Measurements from ENCODE around the gene BLID. TPM values are rescaled to one million over a fixed set of nuclear protein-coding genes. Genes with fewer than 3 reads are reported as not detected.

Gene BLID
- total and polyA plus RNA-seq, 2 experiments from 2014 or later: not detected

DNA sequence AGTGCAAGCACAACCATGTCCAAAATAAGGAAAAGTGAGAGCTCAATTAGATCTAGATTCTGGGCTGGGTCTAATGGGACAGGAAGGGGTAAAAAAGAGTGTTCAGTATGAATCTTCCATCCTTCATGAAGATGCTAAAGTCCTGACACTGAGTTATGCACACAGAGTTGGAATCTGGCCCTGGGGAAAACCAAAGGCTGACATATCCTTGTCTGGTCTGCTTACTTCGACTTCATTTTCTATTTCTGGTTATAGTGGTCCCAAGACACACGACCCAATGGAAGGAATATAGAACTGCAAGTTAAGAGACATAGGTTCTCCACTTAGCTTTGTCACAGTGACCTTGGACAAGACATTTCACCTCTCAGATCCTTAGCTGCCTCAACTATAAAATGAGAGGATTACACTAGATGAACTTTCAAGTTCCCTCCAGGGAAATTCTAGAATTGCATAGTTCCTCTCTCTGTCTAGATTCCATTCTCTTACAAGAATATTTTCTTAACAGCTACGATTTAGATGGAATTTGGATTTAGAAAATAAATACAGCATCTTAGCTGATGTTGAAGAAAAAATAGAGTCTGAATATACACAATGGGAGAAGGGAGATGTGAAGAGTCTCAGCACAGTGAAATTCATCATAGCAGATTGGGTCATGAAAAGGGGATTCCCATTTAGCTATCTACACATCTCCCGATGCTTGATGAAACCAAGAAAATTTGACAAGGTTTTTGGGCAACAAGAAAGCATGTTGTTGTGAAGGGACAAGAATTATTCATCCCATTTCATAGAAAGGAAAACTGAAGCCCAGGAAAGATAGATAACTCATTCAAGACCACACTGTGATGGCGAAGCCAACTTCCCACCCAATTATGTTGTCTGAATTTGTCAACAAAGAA, 3.3 kb downstream of the BLID start:
- H3K4me3 ChIP-seq: no peak overlapping the region
- no peaks in the 10 kb centered on the region for H3K79me2 ChIP-seq (replicated peaks; ENCODE audit: insufficient read depth)
- TF ChIP-seq EZH2phosphoT487 (IDR thresholded peaks at IDR 0.05; ENCODE audit: unreplicated experiment) (no peak), JUNB (IDR thresholded peaks at IDR 0.05; ENCODE audit: unreplicated experiment) (no peak), POLR2AphosphoS5 (IDR thresholded peaks at IDR 0.05; ENCODE audit: low read depth) (no peak), ZNF462 (CRISPR knock-in tag; IDR thresholded peaks at IDR 0.05) (no peak), ZNF114 (CRISPR knock-in tag; IDR thresholded peaks at IDR 0.05) (no peak), CREB1 (CRISPR knock-in tag; IDR thresholded peaks at IDR 0.05; ENCODE audit: low read depth) (no peak), ZNF331 (CRISPR knock-in tag; IDR thresholded peaks at IDR 0.05; ENCODE audit: low read depth) (no peak), ETS1 (IDR thresholded peaks at IDR 0.05) (no peak), NANOG (IDR thresholded peaks at IDR 0.05; ENCODE audit: borderline replicate concordance) (no peak), EZH2 (IDR thresholded peaks at IDR 0.05; ENCODE audit: low read depth, unreplicated experiment) (no peak), STAT1 (IDR thresholded peaks at IDR 0.05; ENCODE audit: unreplicated experiment) (no peak)
- TF ChIP-seq, protein P1, sequence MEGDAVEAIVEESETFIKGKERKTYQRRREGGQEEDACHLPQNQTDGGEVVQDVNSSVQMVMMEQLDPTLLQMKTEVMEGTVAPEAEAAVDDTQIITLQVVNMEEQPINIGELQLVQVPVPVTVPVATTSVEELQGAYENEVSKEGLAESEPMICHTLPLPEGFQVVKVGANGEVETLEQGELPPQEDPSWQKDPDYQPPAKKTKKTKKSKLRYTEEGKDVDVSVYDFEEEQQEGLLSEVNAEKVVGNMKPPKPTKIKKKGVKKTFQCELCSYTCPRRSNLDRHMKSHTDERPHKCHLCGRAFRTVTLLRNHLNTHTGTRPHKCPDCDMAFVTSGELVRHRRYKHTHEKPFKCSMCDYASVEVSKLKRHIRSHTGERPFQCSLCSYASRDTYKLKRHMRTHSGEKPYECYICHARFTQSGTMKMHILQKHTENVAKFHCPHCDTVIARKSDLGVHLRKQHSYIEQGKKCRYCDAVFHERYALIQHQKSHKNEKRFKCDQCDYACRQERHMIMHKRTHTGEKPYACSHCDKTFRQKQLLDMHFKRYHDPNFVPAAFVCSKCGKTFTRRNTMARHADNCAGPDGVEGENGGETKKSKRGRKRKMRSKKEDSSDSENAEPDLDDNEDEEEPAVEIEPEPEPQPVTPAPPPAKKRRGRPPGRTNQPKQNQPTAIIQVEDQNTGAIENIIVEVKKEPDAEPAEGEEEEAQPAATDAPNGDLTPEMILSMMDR (conservative IDR thresholded peaks at IDR 0.05; ENCODE audit: low read depth in 2 of 2): no peak
- TF ChIP-seq, protein P2, sequence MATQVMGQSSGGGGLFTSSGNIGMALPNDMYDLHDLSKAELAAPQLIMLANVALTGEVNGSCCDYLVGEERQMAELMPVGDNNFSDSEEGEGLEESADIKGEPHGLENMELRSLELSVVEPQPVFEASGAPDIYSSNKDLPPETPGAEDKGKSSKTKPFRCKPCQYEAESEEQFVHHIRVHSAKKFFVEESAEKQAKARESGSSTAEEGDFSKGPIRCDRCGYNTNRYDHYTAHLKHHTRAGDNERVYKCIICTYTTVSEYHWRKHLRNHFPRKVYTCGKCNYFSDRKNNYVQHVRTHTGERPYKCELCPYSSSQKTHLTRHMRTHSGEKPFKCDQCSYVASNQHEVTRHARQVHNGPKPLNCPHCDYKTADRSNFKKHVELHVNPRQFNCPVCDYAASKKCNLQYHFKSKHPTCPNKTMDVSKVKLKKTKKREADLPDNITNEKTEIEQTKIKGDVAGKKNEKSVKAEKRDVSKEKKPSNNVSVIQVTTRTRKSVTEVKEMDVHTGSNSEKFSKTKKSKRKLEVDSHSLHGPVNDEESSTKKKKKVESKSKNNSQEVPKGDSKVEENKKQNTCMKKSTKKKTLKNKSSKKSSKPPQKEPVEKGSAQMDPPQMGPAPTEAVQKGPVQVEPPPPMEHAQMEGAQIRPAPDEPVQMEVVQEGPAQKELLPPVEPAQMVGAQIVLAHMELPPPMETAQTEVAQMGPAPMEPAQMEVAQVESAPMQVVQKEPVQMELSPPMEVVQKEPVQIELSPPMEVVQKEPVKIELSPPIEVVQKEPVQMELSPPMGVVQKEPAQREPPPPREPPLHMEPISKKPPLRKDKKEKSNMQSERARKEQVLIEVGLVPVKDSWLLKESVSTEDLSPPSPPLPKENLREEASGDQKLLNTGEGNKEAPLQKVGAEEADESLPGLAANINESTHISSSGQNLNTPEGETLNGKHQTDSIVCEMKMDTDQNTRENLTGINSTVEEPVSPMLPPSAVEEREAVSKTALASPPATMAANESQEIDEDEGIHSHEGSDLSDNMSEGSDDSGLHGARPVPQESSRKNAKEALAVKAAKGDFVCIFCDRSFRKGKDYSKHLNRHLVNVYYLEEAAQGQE (IDR thresholded peaks at IDR 0.05; ENCODE audit: unreplicated experiment): no peak
- DNase-seq (ENCODE audit: low spot score): no peak
- no peak overlapping the region for H3K4me2 ChIP-seq
- no peaks in the 10 kb centered on the region for H3K36me3 ChIP-seq (ENCODE audit: insufficient read depth)
- H3K27ac ChIP-seq (ENCODE audit: low read depth): no peak overlapping the region
- no peaks in the 10 kb centered on the region for H4K20me1 ChIP-seq (replicated peaks; ENCODE audit: insufficient read depth)
- no peak overlapping the region for H2AFZ ChIP-seq
- Mint-ChIP-seq H3K36me3 (ENCODE audit: low read depth) (no peaks in the 10 kb centered on the region), H3K9me3 (no peaks in the 10 kb centered on the region), H3K27me3 (ENCODE audit: insufficient read depth, low read depth, poor library complexity) (no peaks in the 10 kb centered on the region), H3K4me3 (no peak overlapping the region), H3K4me1 (peaks cover 14% of the 10 kb centered on the region; the same call in 2 of the 3 replicates), H3K27ac (no peak overlapping the region)
- peaks cover 12% of the 10 kb centered on the region; the same call in 1 of the 2 replicates for H3K4me1 ChIP-seq (ENCODE audit: insufficient read depth)
- ATAC-seq: no peak
- no peaks in the 10 kb centered on the region for H3K27me3 ChIP-seq (ENCODE audit: insufficient read depth)
- no peaks in the 10 kb centered on the region for H3K9me2 ChIP-seq (ENCODE audit: insufficient read depth)
- H3F3A ChIP-seq (replicated peaks; ENCODE audit: low read depth): no peaks in the 10 kb centered on the region

All from GM23338 (cell line).